AG10803 (cell line): ENCODE measurements around the gene FAM131B.

Experiments
- DNase-seq: peaks from one replicate; pipeline ENCODE4 v3.0.0; 2010; ENCODE audit warnings: low read depth
- H3K4me3 ChIP-seq: 2 replicates; pipeline ENCODE4 v1.5.1; 2011; ENCODE audit warnings: mild to moderate bottlenecking, low read length, control low read depth
- CTCF ChIP-seq: conservative IDR thresholded peaks from 2 replicates; pipeline ENCODE4 v1.5.1; 2011; ENCODE audit warnings: mild to moderate bottlenecking, low read length, control low read depth, inconsistent platforms

Gene FAM131B

GRCh38 chr7:143303733-143304132 is 58.8 kb downstream of the FAM131B start:
- no peak for DNase-seq
- H3K4me3 ChIP-seq: no peak overlapping the region

More at GRCh38 chr7:143303733-143304132, 58.8 kb downstream of the FAM131B start:
- TF ChIP-seq CTCF: no peak
